Activated T-cell treated with anti-CD3 and anti-CD28 coated beads for 1 hour (primary cell): ENCODE results near the gene CAPN5.

ENCODE experiments used
- DNase-seq: peaks from one replicate; pipeline ENCODE4 v3.0.0-alpha.2; 2020; ENCODE audit warnings: low read depth

CAPN5 gene

GRCh38 chr11:77137421-77137820 is 70.7 kb downstream of the CAPN5 start:
- no peak for DNase-seq

GRCh38 chr11:77138106-77138649 is 71.4 kb downstream of the CAPN5 start:
- no peak for DNase-seq

GRCh38 chr11:77139201-77139600 is 72.4 kb downstream of the CAPN5 start:
- DNase-seq: no peak

GRCh38 chr11:77140231-77140851 is 73.6 kb downstream of the CAPN5 start:
- DNase-seq: no peak

GRCh38 chr11:77141034-77141433 is 74.3 kb downstream of the CAPN5 start:
- DNase-seq: no peak

GRCh38 chr11:77141475-77141874 is 74.7 kb downstream of the CAPN5 start:
- no peak for DNase-seq

GRCh38 chr11:77142091-77142975 is 75.6 kb downstream of the CAPN5 start:
- no peak for DNase-seq

- no peak for DNase-seq
Measured at GRCh38 chr11:77143405-77144020, 76.7 kb downstream of the CAPN5 start.

GRCh38 chr11:77144196-77144856 is 77.6 kb downstream of the CAPN5 start:
- DNase-seq: no peak

- DNase-seq: no peak
Measured at GRCh38 chr11:77144857-77145428, 78.2 kb downstream of the CAPN5 start.

- no peak for DNase-seq
Measured at GRCh38 chr11:77146261-77147035, 79.7 kb downstream of the CAPN5 start.

- DNase-seq: no peak
Measured at GRCh38 chr11:77147036-77147315, 80.2 kb downstream of the CAPN5 start.

GRCh38 chr11:77147668-77148321 is 81.0 kb downstream of the CAPN5 start:
- DNase-seq: no peak

GRCh38 chr11:77148963-77149715 is 82.4 kb downstream of the CAPN5 start:
- DNase-seq: no peak

- no peak for DNase-seq
Measured at GRCh38 chr11:77149716-77150392, 83.1 kb downstream of the CAPN5 start.

- DNase-seq: no peak
Measured at GRCh38 chr11:77150836-77151235, 84.1 kb downstream of the CAPN5 start.

- peak; percentile 18 for DNase-seq
Measured at GRCh38 chr11:77151804-77152509, 85.2 kb downstream of the CAPN5 start.

GRCh38 chr11:77152846-77153245 is 86.1 kb downstream of the CAPN5 start:
- DNase-seq: no peak
